ENCODE results near the gene ARMH1.
"Not testable (repeated sequence)": the region's sequence is repeated elsewhere in the genome, so short reads cannot be mapped to it uniquely, and the experiment has no call there.

- not testable (repeated sequence) for TF ChIP-seq CTCF, POLR2A (IDR thresholded peaks at IDR 0.05)
Measured at GRCh38 chr1:44666719-44667118, 7.8 kb upstream of the ARMH1 start.

All from heart left ventricle (tissue), 13 donors.